Adrenal gland (tissue), 12 donors: ENCODE measurements around the gene PTH1R. TPM values are rescaled to one million over a fixed set of nuclear protein-coding genes. Genes with fewer than 3 reads are reported as not detected.

Experiments
- DNase-seq, 7 donors: peaks; one replicate each; pipeline ENCODE4 v3.0.0-alpha.2; 2019 to 2020
- H3K27ac ChIP-seq, 5 donors: fragments of 200-600 bp; sonication (generic) in 4 of 5; 1 replicate in 3 of 5; 2 replicates in 2 of 5; pipeline versions ENCODE4 v1.5.1 to v1.8.0; 2016 to 2020; ENCODE audit warnings: mild to moderate bottlenecking in 1 of 5
- H3K27me3 ChIP-seq: fragments of 200-600 bp; 2 replicates; pipeline ENCODE4 v1.8.0; 2021
- H3K36me3 ChIP-seq, 2 donors: fragments of 200-600 bp; replicated peaks in 1 of 2; 1 replicate in 1 of 2; 2 replicates in 1 of 2; pipeline versions ENCODE4 v1.5.1 to v1.8.0; 2018 to 2022
- H3K4me1 ChIP-seq, 2 donors: fragments of 200-600 bp; replicated peaks in 1 of 2; 1 replicate in 1 of 2; 2 replicates in 1 of 2; pipeline versions ENCODE4 v1.5.1 to v1.8.0; 2018 to 2021
- H3K4me3 ChIP-seq, 4 donors: fragments of 200-600 bp; sonication (generic) in 3 of 4; one replicate each; pipeline ENCODE4 v1.5.1; 2016 to 2018
- H3K9me3 ChIP-seq, 3 donors: fragments of 200-600 bp; sonication (generic) in 1 of 3; replicated peaks in 1 of 3; 1 replicate in 2 of 3; 2 replicates in 1 of 3; pipeline versions ENCODE4 v1.5.1 to v1.8.0; 2016 to 2021
- POLR2A ChIP-seq, 2 donors: fragments of 450-650 bp; IDR thresholded peaks; one replicate each; pipeline ENCODE4 v1.6.1; 2017; ENCODE audit warnings: antibody characterized with exemption in 2 of 2, mild to moderate bottlenecking in 2 of 2, moderate library complexity in 1 of 2
- WGBS, 4 donors: extraction: QIAGEN DNeasy Blood & Tissue Kit in 2 of 4; methylation state at CpG; one replicate each; pipeline versions ENCODE4 v1.1.5 to v1.1.7; 2013 to 2017; 5-methylcytosine and 5-hydroxymethylcytosine counted together
- intact Hi-C, 2 donors: fragments of 100-400 bp; cut with DNase I; formaldehyde crosslinking; loops; one replicate each; pipeline versions ENCODE4 v1.14.1 to v1.15.0; 2022 to 2023
- polyA plus RNA-seq, 3 donors: library from polyadenylated mRNA; stranded (reverse); fragments of 200-250 nt in 2 of 3; fragments of 350-450 nt in 1 of 3; fragmentation: Illumina TruSeq in 1 of 3; extraction: RNeasy Lipid Tissue Mini Kit (QIAGEN cat#74804) in 1 of 3; gene quantifications; one replicate each; pipeline ENCODE4 v1.2.3, GENCODE V29; 2013 to 2014
- total RNA-seq, 9 donors: library from RNA; depleted of rRNA in 4 of 9; stranded (reverse); fragments of >200 nt in 4 of 9; fragments of 120-200 nt in 1 of 9; fragmentation: NEBNext Ultra II Directional in 1 of 9; extraction: Animal tissue kit (Norgen Biotek cat#: 25700) in 1 of 9; gene quantifications; one replicate each; pipeline versions ENCODE4 v1.1.0 to v1.2.4, GENCODE V29; 2013 to 2023
- TF ChIP-seq, protein P1 (sequence below), 6 experiments: fragments of 450-650 bp in 4 of 6; fragments of 200-600 bp in 2 of 6; sonication (generic) in 1 of 6; IDR thresholded peaks; 1 replicate in 5 of 6; 2 replicates in 1 of 6; pipeline versions ENCODE4 v1.5.1 to v1.8.0; 2016 to 2021; ENCODE audit warnings: antibody characterized with exemption in 6 of 6, mild to moderate bottlenecking in 2 of 6, moderate library complexity in 1 of 6
- donor health status: healthy with polysubstance abuse.
- donor health status: Bipolar disorder and iron deficiency.
- donor health status: DM: yes; HTN: yes; CAD: no.
- donor health status: DM: no; HTN: no; CAD: no.
- donor health status: DM: no; HTN: no; CAD: no.
- donor health status: DM: yes; HTN: yes; CAD: no.

The PTH1R gene
- total and polyA plus RNA-seq, 12 donors = 10.0 to 1,399 (median 47.5) TPM

DNA sequence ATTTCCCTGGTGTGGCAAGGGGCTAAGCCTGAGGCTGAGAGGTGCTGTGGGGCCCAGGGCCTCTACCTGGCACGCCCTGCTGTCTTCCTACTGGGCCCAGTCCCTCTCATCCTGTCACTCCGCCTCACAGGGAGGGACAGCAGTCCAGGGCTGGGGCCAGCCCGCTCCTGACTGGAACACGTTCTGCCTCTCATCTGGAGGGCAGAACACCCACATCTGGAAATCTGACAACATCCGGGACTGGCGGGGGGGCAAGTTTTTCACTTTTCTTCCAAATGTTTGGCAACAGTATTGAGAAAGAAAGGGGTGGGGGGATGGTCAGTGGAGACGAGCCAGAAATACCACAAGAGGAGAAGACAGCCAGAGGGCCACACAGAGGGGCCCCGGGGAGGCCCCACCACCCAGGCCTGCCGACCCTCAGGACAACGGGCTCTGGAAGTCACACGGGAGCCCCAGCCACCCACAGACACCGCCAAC is 12.5 kb upstream of the PTH1R start:
- Histone ChIP-seq H3K4me1 (peaks cover 14 to 19% of the 10 kb centered on the region in 2 donors), H3K36me3 (no peaks in the 10 kb centered on the region), H3K9me3 (no peaks in the 10 kb centered on the region), H3K4me3 (no peak overlapping the region), H3K27me3 (no peaks in the 10 kb centered on the region), H3K27ac (peak overlapping the region in 1 of 5 donors; percentile 68)
- 57 to 66% (median 61%) methylated on average over 11 to 12 of the region's 12 CpGs for WGBS, 4 donors
- no peak for TF ChIP-seq POLR2A (IDR thresholded peaks at IDR 0.05)
- TF ChIP-seq, protein P1, sequence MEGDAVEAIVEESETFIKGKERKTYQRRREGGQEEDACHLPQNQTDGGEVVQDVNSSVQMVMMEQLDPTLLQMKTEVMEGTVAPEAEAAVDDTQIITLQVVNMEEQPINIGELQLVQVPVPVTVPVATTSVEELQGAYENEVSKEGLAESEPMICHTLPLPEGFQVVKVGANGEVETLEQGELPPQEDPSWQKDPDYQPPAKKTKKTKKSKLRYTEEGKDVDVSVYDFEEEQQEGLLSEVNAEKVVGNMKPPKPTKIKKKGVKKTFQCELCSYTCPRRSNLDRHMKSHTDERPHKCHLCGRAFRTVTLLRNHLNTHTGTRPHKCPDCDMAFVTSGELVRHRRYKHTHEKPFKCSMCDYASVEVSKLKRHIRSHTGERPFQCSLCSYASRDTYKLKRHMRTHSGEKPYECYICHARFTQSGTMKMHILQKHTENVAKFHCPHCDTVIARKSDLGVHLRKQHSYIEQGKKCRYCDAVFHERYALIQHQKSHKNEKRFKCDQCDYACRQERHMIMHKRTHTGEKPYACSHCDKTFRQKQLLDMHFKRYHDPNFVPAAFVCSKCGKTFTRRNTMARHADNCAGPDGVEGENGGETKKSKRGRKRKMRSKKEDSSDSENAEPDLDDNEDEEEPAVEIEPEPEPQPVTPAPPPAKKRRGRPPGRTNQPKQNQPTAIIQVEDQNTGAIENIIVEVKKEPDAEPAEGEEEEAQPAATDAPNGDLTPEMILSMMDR (IDR thresholded peaks at IDR 0.05) = no peak
- DNase-seq = peak in 5 of 7 donors; percentile 22 to 74 (median 47)
- intact Hi-C loops = loop anchor here (5.0 to 10.0 kb wide), 2 partner anchors 42 to 160 kb away; partner anchors contain the start of gene TMIE (in 2 of the 2)

DNA sequence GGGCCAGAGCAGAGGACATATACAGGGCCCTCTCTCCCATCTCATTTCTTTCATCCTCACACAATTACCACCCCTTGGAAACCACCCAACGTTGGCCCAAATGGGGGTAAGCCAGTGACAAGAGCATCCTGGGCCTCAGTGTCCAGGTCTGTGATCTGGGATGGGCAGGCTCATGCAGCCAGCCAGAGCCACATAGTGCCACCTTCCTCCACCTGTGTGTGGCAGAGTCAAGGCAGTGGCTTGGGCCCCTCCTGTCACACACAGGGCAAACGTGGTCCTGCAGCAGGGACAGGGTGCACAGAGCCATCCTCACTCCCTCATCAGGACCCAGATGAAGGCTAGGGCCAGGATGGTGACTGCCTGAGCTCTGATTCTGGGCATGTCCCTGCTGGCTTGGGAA is 12.0 kb upstream of the PTH1R start:
- 65 to 79% (median 68%) methylated on average over 1 to 2 of the region's 2 CpGs for WGBS, 4 donors
- Histone ChIP-seq H3K27me3 (no peaks in the 10 kb centered on the region), H3K4me1 (peaks cover 14 to 19% of the 10 kb centered on the region in 2 donors), H3K4me3 (no peak overlapping the region), H3K27ac (peak overlapping the region in 2 of 5 donors; percentile 26 to 68), H3K36me3 (no peaks in the 10 kb centered on the region), H3K9me3 (no peaks in the 10 kb centered on the region)
- TF ChIP-seq, protein P1 (IDR thresholded peaks at IDR 0.05) = no peak
- TF ChIP-seq POLR2A (IDR thresholded peaks at IDR 0.05) = no peak
- DNase-seq = no peak
- intact Hi-C loops = loop anchor here (5.0 to 10.0 kb wide), 2 partner anchors 42 to 161 kb away; partner anchors contain the start of gene TMIE (in 2 of the 2)

DNA sequence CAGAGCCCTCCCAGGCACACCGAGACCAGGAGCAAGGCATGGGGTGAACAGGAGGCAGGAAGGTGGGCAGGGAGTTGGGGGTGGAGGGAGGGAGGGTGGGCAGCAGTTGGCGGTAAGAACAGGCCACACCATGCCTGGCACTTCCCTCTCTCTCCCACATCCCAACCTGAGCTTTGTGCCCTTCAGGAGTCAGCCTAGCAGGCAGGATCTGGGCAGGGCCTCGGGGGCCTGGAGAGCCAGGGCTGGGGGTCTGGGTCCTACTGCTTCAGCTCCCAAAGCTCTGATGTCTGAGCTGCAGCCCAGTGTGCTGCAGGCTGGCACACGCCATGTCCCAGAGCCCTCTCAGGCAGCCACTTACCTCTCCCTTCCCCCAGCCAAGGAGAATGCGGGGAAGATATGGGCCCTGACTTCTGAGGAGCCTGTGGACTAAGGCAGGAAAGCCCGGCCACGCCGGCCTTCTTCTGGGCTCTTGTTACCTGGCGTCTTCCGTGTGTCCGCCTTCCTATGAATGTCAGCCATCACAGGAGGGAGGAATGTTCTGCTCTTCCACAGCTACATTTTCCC is 11.4 kb upstream of the PTH1R start:
- DNase-seq = no peak
- Histone ChIP-seq H3K27ac (peak overlapping the region in 1 of 5 donors; percentile 68), H3K4me1 (peaks cover 14 to 19% of the 10 kb centered on the region in 2 donors), H3K36me3 (no peaks in the 10 kb centered on the region), H3K9me3 (no peaks in the 10 kb centered on the region), H3K27me3 (no peaks in the 10 kb centered on the region), H3K4me3 (no peak overlapping the region)
- no peak for TF ChIP-seq POLR2A (IDR thresholded peaks at IDR 0.05)
- TF ChIP-seq, protein P1 (IDR thresholded peaks at IDR 0.05) = no peak
- intact Hi-C loops = loop anchor here (5.0 to 10.0 kb wide), 2 partner anchors 41 to 161 kb away; partner anchors contain the start of gene TMIE (in 2 of the 2)
- WGBS, 4 donors = 73 to 85% (median 78%) methylated on average over 8 to 11 of the region's 11 CpGs

DNA sequence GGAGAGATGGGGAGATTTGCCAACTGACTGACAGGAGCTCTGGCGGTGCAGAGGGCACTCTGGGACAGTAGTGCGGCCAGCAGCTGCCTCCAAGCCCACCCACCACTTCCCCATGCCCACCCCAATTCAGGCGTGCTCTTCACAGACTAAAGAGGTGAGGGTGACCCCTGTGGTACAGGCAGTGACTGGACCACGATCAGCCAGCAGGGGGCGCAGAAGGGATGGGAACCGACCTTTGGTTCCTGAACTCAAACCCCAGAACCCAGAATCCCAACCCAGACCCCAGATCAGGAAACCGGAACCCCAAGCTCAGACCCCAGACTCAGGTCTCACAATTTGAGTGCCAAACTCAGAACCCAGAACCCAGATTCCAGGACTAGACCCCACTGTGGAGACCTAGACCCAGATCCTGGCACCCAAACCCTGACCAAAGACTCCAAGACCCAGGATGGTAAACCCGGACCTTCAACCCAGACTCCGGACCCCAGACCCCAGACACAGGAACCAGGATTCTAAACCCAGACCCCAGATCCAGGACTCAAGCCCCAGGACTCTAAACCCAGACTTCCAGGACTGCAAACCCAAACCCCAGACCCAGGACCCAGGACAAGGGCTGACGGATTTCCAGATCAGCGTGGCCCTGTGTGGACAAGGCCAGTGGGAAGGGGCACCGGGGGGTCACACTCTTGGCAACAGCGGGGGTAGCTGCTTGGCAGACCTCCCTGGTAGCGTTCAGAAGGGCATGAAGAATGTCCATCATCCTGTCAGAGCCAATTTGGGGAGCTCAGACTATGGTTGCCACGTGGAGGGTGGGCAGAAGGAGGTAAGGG is 10.6 kb upstream of the PTH1R start:
- Histone ChIP-seq H3K36me3 (no peaks in the 10 kb centered on the region), H3K27me3 (no peaks in the 10 kb centered on the region), H3K27ac (peak overlapping the region in 4 of 5 donors; percentile 5 to 82 (median 50)), H3K4me1 (peaks cover 14% of the 10 kb centered on the region in 2 donors), H3K9me3 (no peaks in the 10 kb centered on the region), H3K4me3 (no peak overlapping the region)
- TF ChIP-seq, protein P1 (IDR thresholded peaks at IDR 0.05) = peak; percentile 74 to 91 (median 85)
- no peak for TF ChIP-seq POLR2A (IDR thresholded peaks at IDR 0.05)
- peak; percentile 70 to 91 (median 87) for DNase-seq
- intact Hi-C loops = loop anchor here (5.0 to 10.0 kb wide), 2 partner anchors 40 to 162 kb away; partner anchors contain the start of gene TMIE (in 2 of the 2)
- 14 to 32% (median 23%) methylated on average over 6 to 15 of the region's 15 CpGs for WGBS, 4 donors
